Activated naive CD8-positive, alpha-beta T cell treated with anti-CD3 and anti-CD28 coated beads, Interleukin-2, amount 10 ng/mL, durations not matched to agents 7 days and 5 days (primary cell): Measurements from ENCODE around the gene PDZD8. TPM values are rescaled to one million over a fixed set of nuclear protein-coding genes. Genes with fewer than 3 reads are reported as not detected.

Source experiments
- ATAC-seq: fragments of 150-1000 bp; cut with Tn5 transposase; one replicate; pipeline ENCODE4 v1.10.0; 2021; ENCODE audit warnings: low read depth, moderate library complexity
- POLR2A ChIA-PET: fragments of 350-600 bp; sonication (Branson Sonifier 250); formaldehyde crosslinking; loops from one replicate; lab custom pipeline; 2021; ENCODE audit warnings: antibody characterized with exemption; lab: Charles Lee
- DNase-seq: peaks from one replicate; pipeline ENCODE4 v3.0.0; 2021
- H3K27ac Mint-ChIP-seq: one replicate; pipeline ENCODE4 v1.8.0; 2022; ENCODE audit warnings: mild to moderate bottlenecking, mixed read lengths
- H3K27me3 Mint-ChIP-seq: one replicate; pipeline ENCODE4 v1.8.0; 2022; ENCODE audit warnings: mild to moderate bottlenecking, moderate library complexity, mixed read lengths
- H3K36me3 Mint-ChIP-seq: one replicate; pipeline ENCODE4 v1.8.0; 2021; ENCODE audit warnings: mild to moderate bottlenecking, mixed read lengths
- H3K4me1 Mint-ChIP-seq: one replicate; pipeline ENCODE4 v1.8.0; 2021; ENCODE audit warnings: mixed read lengths
- H3K4me3 Mint-ChIP-seq: one replicate; pipeline ENCODE4 v1.8.0; 2022; ENCODE audit warnings: mild to moderate bottlenecking, moderate library complexity, mixed read lengths
- H3K9me3 Mint-ChIP-seq: one replicate; pipeline ENCODE4 v1.8.0; 2021; ENCODE audit warnings: mixed read lengths
- total RNA-seq, 2 experiments: library from RNA; stranded (reverse); gene quantifications; one replicate each; pipeline ENCODE4 v1.2.3, GENCODE V29; 2021

The PDZD8 gene
- total RNA-seq, 2 experiments from 2014 or later = 16.0 to 18.8 TPM

- Mint-ChIP-seq H3K36me3 (peaks cover 20% of the 10 kb centered on the region), H3K27me3 (no peaks in the 10 kb centered on the region), H3K27ac (no peak overlapping the region), H3K9me3 (no peaks in the 10 kb centered on the region), H3K4me1 (peaks cover 5% of the 10 kb centered on the region), H3K4me3 (no peak overlapping the region)
- DNase-seq = no peak
- POLR2A ChIA-PET = no interaction called here
- no peak for ATAC-seq
Observed at GRCh38 chr10:117284716-117285494, 90.3 kb downstream of the PDZD8 start.

DNA sequence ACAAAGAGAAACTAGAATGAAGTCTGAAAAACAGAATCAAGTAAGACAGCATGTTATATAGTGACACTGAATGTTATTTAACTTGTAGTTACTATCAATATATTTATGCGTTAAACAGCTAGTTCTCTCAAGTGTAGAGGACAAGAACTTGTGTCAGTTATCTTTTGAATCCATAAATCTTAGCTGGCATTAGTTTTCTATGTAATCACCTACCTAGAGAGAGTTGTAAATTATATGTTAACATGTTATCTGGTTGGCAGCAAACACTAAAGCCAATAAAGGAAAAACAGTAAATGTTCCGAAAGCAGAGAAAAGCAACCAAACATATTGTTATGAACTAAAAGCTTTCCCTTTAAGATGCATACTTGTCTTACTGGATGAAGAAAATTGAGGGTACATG lies 97.6 kb downstream of the PDZD8 start:
- H3K36me3 Mint-ChIP-seq = peaks cover 5% of the 10 kb centered on the region
- no peaks in the 10 kb centered on the region for H3K4me1 Mint-ChIP-seq
- ATAC-seq (no peak), DNase-seq (no peak)
- POLR2A ChIA-PET = no interaction called here
- no peaks in the 10 kb centered on the region for H3K9me3 Mint-ChIP-seq
- H3K27ac Mint-ChIP-seq = no peak overlapping the region
- H3K4me3 Mint-ChIP-seq = no peak overlapping the region
- no peaks in the 10 kb centered on the region for H3K27me3 Mint-ChIP-seq

- H3K27me3 Mint-ChIP-seq = no peaks in the 10 kb centered on the region
- H3K9me3 Mint-ChIP-seq = no peaks in the 10 kb centered on the region
- no peak overlapping the region for H3K4me3 Mint-ChIP-seq
- ATAC-seq (no peak), DNase-seq (no peak)
- H3K4me1 Mint-ChIP-seq = no peaks in the 10 kb centered on the region
- POLR2A ChIA-PET = no interaction called here
- no peak overlapping the region for H3K27ac Mint-ChIP-seq
- H3K36me3 Mint-ChIP-seq = peaks cover 3% of the 10 kb centered on the region
Observed at GRCh38 chr10:117275121-117275520, 100.1 kb downstream of the PDZD8 start.

- Mint-ChIP-seq H3K4me3 (no peak overlapping the region), H3K27ac (no peak overlapping the region), H3K36me3 (peaks cover 2% of the 10 kb centered on the region), H3K4me1 (no peaks in the 10 kb centered on the region), H3K9me3 (no peaks in the 10 kb centered on the region), H3K27me3 (no peaks in the 10 kb centered on the region)
- POLR2A ChIA-PET = no interaction called here
- DNase-seq = no peak
- ATAC-seq = no peak
Observed at GRCh38 chr10:117274509-117274908, 100.7 kb downstream of the PDZD8 start.

DNA sequence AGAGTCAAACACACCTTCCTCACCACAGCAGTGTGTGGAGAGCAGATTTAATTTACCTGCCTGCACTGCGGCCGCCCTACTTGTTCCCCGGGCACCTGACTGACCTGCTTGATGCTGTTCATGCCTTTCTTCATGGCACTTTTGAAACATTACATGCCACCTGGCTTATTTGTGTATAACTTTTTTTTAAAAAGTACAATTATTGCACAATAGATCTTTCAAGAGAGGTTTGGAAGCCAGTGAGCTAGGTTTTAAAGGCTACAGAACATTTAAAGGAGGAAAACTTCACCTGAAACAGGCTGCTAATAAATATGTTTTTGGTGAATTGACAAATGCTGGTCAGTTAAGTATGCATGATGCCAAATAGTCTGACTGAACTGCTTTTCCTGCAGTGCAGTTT lies 101.3 kb downstream of the PDZD8 start:
- POLR2A ChIA-PET = no interaction called here
- ATAC-seq (no peak), DNase-seq (no peak)
- Mint-ChIP-seq H3K27me3 (no peaks in the 10 kb centered on the region), H3K9me3 (no peaks in the 10 kb centered on the region), H3K4me1 (no peaks in the 10 kb centered on the region), H3K36me3 (peaks cover 1% of the 10 kb centered on the region), H3K4me3 (no peak overlapping the region), H3K27ac (no peak overlapping the region)

- Mint-ChIP-seq H3K36me3 (peaks cover 1% of the 10 kb centered on the region), H3K4me3 (no peak overlapping the region), H3K27ac (no peak overlapping the region), H3K4me1 (no peaks in the 10 kb centered on the region), H3K27me3 (peaks cover 2% of the 10 kb centered on the region), H3K9me3 (no peaks in the 10 kb centered on the region)
- POLR2A ChIA-PET = no interaction called here
- ATAC-seq = no peak
- DNase-seq = no peak
Observed at GRCh38 chr10:117272195-117273076, 102.8 kb downstream of the PDZD8 start.

- DNase-seq = no peak
- no peak overlapping the region for H3K27ac Mint-ChIP-seq
- H3K27me3 Mint-ChIP-seq = peaks cover 2% of the 10 kb centered on the region
- H3K9me3 Mint-ChIP-seq = no peaks in the 10 kb centered on the region
- no peak for ATAC-seq
- POLR2A ChIA-PET = no interaction called here
- no peaks in the 10 kb centered on the region for H3K36me3 Mint-ChIP-seq
- no peak overlapping the region for H3K4me3 Mint-ChIP-seq
- no peaks in the 10 kb centered on the region for H3K4me1 Mint-ChIP-seq
Observed at GRCh38 chr10:117271427-117271826, 103.8 kb downstream of the PDZD8 start.

GRCh38 chr10:117268907-117269306 lies 106.3 kb downstream of the PDZD8 start:
- no peak overlapping the region for H3K27ac Mint-ChIP-seq
- H3K4me1 Mint-ChIP-seq = no peaks in the 10 kb centered on the region
- H3K9me3 Mint-ChIP-seq = no peaks in the 10 kb centered on the region
- no peaks in the 10 kb centered on the region for H3K36me3 Mint-ChIP-seq
- peaks cover 2% of the 10 kb centered on the region for H3K27me3 Mint-ChIP-seq
- POLR2A ChIA-PET = no interaction called here
- no peak overlapping the region for H3K4me3 Mint-ChIP-seq
- ATAC-seq (no peak), DNase-seq (no peak)

- POLR2A ChIA-PET = no interaction called here
- no peaks in the 10 kb centered on the region for H3K9me3 Mint-ChIP-seq
- no peaks in the 10 kb centered on the region for H3K36me3 Mint-ChIP-seq
- H3K27me3 Mint-ChIP-seq = peaks cover 2% of the 10 kb centered on the region
- no peak for DNase-seq
- no peak for ATAC-seq
- no peak overlapping the region for H3K27ac Mint-ChIP-seq
- H3K4me3 Mint-ChIP-seq = no peak overlapping the region
- H3K4me1 Mint-ChIP-seq = no peaks in the 10 kb centered on the region
Observed at GRCh38 chr10:117268258-117268657, 107.0 kb downstream of the PDZD8 start.

DNA sequence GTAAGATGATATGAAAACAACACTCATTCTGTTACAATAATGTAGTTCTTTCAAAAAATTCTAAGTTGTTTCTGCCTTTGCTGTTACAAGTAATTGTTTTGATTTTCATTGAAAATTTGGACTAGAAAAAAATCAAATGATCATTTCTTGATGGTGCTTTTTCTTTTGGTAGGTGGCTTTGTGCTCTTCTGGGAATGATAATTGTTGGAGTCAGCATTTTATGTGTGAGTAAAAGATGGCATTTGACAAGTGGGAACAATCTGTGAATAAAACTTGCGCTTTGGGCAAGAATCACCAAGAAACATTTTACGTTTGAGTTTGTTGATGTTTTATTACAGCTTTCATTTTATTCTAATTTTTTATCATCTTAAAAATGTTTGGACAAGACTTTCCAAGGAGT lies 108.4 kb downstream of the PDZD8 start:
- Mint-ChIP-seq H3K27me3 (peaks cover 2% of the 10 kb centered on the region), H3K4me3 (no peak overlapping the region), H3K9me3 (no peaks in the 10 kb centered on the region), H3K4me1 (no peaks in the 10 kb centered on the region), H3K27ac (no peak overlapping the region), H3K36me3 (no peaks in the 10 kb centered on the region)
- no peak for ATAC-seq
- POLR2A ChIA-PET = no interaction called here
- no peak for DNase-seq

GRCh38 chr10:117266400-117266799 lies 108.8 kb downstream of the PDZD8 start:
- H3K27me3 Mint-ChIP-seq = peaks cover 4% of the 10 kb centered on the region
- no peak overlapping the region for H3K4me3 Mint-ChIP-seq
- no peaks in the 10 kb centered on the region for H3K36me3 Mint-ChIP-seq
- no peaks in the 10 kb centered on the region for H3K4me1 Mint-ChIP-seq
- H3K9me3 Mint-ChIP-seq = no peaks in the 10 kb centered on the region
- DNase-seq (no peak), ATAC-seq (no peak)
- POLR2A ChIA-PET = interaction anchor here (0.7 kb wide), 1 partner anchor 1693 kb away, joined by 3 read pairs; no protein-coding TSS in a partner anchor
- H3K27ac Mint-ChIP-seq = no peak overlapping the region

- Mint-ChIP-seq H3K36me3 (no peaks in the 10 kb centered on the region), H3K27ac (no peak overlapping the region), H3K4me3 (no peak overlapping the region), H3K4me1 (no peaks in the 10 kb centered on the region), H3K9me3 (no peaks in the 10 kb centered on the region), H3K27me3 (peaks cover 13% of the 10 kb centered on the region)
- POLR2A ChIA-PET = no interaction called here
- ATAC-seq (no peak), DNase-seq (no peak)
Observed at GRCh38 chr10:117264782-117265181, 110.5 kb downstream of the PDZD8 start.

GRCh38 chr10:117262903-117263293 lies 112.3 kb downstream of the PDZD8 start:
- Mint-ChIP-seq H3K36me3 (no peaks in the 10 kb centered on the region), H3K27ac (no peak overlapping the region), H3K4me1 (peaks cover 3% of the 10 kb centered on the region), H3K4me3 (no peak overlapping the region), H3K27me3 (peaks cover 23% of the 10 kb centered on the region), H3K9me3 (no peaks in the 10 kb centered on the region)
- no peak for ATAC-seq
- POLR2A ChIA-PET = no interaction called here
- DNase-seq = no peak
